A172 (cell line): ENCODE results near the gene VSIG2. TPM values are rescaled to one million over a fixed set of nuclear protein-coding genes. Genes with fewer than 3 reads are reported as not detected.

ENCODE experiments used
- DNase-seq: peaks from one replicate; pipeline ENCODE4 v3.0.0-alpha.2; 2015; ENCODE audit warnings: low spot score
- total RNA-seq: library from RNA; depleted of rRNA; stranded (reverse); fragments of >200 nt; shearing (Covaris generic); gene quantifications from 2 replicates; pipeline ENCODE4 v1.2.3, GENCODE V29; 2014

The VSIG2 gene
- total RNA-seq, 1 experiment from 2014 or later, result not detected

- DNase-seq, result peak; percentile 54
Measured at GRCh38 chr11:124748481-124749343, 3.3 kb downstream of the VSIG2 start.

GRCh38 chr11:124748100-124748418 lies 4.0 kb downstream of the VSIG2 start:
- DNase-seq, result no peak

- no peak for DNase-seq
Measured at GRCh38 chr11:124747406-124748099, 4.5 kb downstream of the VSIG2 start.

- peak; percentile 35 for DNase-seq
Measured at GRCh38 chr11:124746621-124747243, 5.3 kb downstream of the VSIG2 start.

- no peak for DNase-seq
Measured at GRCh38 chr11:124745835-124746620, 6.0 kb downstream of the VSIG2 start.

GRCh38 chr11:124745270-124745834 lies 6.7 kb downstream of the VSIG2 start:
- DNase-seq, result no peak

- no peak for DNase-seq
Measured at GRCh38 chr11:124743050-124743449, 9.0 kb downstream of the VSIG2 start.

GRCh38 chr11:124742555-124742954 lies 9.5 kb downstream of the VSIG2 start:
- no peak for DNase-seq

- DNase-seq, result peak; percentile 5
Measured at GRCh38 chr11:124740277-124740882, 11.7 kb downstream of the VSIG2 start.

GRCh38 chr11:124739479-124740276 lies 12.4 kb downstream of the VSIG2 start, which contains the start of gene NRGN:
Gene NRGN, plus strand, starts transcription at chr11:124739942. Its CDS starts 143 bp downstream, at chr11:124740085.
- DNase-seq, result peak; percentile 58

GRCh38 chr11:124738713-124739478 lies 13.2 kb downstream of the VSIG2 start:
- DNase-seq, result no peak

GRCh38 chr11:124737638-124738305 lies 14.3 kb downstream of the VSIG2 start:
- DNase-seq, result no peak

- DNase-seq, result no peak
Measured at GRCh38 chr11:124736736-124737135, 15.3 kb downstream of the VSIG2 start.

GRCh38 chr11:124732230-124732629 lies 19.8 kb downstream of the VSIG2 start:
- no peak for DNase-seq

- no peak for DNase-seq
Measured at GRCh38 chr11:124729571-124729970, 22.5 kb downstream of the VSIG2 start.

- no peak for DNase-seq
Measured at GRCh38 chr11:124728134-124728533, 23.9 kb downstream of the VSIG2 start.

GRCh38 chr11:124727474-124727873 lies 24.6 kb downstream of the VSIG2 start:
- no peak for DNase-seq

GRCh38 chr11:124725719-124726105 lies 26.3 kb downstream of the VSIG2 start:
- peak; percentile 29 for DNase-seq
